Hepatic stellate cell (primary cell): ENCODE measurements around the gene FOXRED1.
"Not testable (repeated sequence)": the region's sequence is repeated elsewhere in the genome, so short reads cannot be mapped to it uniquely, and the experiment has no call there.

ENCODE experiments used
- DNase-seq: peaks from one replicate; pipeline ENCODE4 v3.0.0; 2011; ENCODE audit warnings: low spot score

The FOXRED1 gene

GRCh38 chr11:126277322-126277721 lies 8.4 kb downstream of the FOXRED1 start:
- no peak for DNase-seq

GRCh38 chr11:126277780-126278179 lies 8.8 kb downstream of the FOXRED1 start:
- DNase-seq, result no peak

GRCh38 chr11:126279191-126279590 lies 10.2 kb downstream of the FOXRED1 start:
- no peak for DNase-seq

DNA sequence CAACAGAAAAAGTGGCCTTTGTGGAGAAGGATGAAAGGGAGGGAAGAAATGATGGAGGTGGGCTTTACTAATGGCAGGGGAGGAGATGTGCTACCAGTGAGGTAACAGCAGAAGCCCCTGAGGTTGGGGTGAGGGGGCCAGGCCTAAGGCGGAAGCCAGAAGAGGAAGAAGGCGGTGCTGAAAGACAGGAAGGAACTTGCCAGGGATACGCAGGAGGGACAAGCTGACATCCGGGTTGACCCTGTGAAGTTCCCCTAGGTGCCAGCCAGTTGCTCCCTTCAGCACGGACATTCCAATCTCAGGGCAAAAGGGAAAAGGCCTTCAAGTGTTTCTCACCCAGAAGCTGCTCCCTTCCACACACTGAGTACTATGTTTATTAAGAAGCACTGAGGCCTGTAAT lies 11.6 kb downstream of the FOXRED1 start:
- DNase-seq, result no peak

- no peak for DNase-seq
Measured at GRCh38 chr11:126281245-126281644, 12.3 kb downstream of the FOXRED1 start.

GRCh38 chr11:126281666-126282175 lies 12.8 kb downstream of the FOXRED1 start:
- no peak for DNase-seq

DNA sequence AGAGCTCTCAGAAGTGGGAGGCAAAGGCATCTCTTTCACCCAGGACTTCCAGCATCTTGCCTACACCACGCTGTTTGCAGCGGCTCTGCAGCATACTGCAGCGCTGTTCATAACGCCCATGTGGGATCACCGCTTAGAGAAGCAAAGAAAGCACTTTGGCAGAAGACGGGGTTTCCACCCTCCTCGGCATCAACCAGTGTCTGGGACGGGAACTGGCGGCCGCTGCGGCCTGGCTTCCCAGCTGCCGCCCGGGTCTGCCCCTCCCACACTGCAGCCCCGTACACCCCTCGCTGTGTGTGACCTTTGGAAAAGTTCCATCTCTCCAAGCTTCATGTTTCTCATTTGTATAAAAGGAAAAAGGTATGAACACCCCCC lies 13.4 kb downstream of the FOXRED1 start:
- peak; percentile 61 for DNase-seq

DNA sequence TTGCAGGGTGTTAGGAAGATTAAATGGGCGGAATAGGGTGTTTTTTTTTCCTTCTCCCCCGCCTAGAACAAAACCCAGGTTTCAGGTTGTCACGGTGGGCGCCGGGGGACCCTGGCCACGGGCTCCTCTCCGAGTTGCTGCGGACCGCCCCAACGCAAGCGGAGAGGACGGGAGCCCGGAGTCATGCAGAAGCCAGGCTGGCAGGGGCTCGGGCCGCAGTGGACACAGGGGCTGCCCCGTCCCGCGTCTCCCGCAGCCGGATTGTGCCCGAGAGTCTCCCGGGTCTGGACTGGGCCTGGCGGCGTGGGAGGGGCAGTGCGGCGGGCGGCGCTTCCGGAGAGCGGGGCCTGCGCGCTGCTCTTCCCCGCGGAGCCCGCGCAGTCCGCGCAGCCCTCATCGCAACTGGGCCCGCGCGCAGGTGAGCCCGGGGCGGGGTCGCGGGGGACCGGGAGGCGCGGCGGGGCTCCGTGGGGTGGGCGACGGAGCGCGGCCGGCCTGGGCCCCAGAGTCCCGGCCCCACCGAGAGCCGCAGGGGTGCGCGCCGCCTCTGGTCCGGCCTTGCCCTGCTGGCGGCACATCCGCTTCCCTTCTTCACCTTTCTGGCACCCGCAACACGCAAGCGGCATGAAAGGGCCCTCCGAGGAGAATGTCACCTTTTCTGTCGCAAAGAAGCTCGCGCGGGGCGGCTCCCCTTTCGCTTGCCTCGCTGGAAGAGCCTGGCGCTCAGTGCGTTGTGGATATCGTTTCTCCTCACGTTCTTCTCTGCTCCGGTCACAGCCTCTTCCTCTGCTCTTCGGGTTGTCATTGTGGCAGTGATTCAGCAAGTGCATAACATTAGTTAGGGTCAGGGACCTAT lies 14.0 kb downstream of the FOXRED1 start, which contains the start of gene TIRAP:
Gene TIRAP (plus strand): TSS at position 358 of the 856 bp plus-strand sequence. CDS start 7,802 bp downstream, outside the sequence.
- DNase-seq, result peak; percentile 74

DNA sequence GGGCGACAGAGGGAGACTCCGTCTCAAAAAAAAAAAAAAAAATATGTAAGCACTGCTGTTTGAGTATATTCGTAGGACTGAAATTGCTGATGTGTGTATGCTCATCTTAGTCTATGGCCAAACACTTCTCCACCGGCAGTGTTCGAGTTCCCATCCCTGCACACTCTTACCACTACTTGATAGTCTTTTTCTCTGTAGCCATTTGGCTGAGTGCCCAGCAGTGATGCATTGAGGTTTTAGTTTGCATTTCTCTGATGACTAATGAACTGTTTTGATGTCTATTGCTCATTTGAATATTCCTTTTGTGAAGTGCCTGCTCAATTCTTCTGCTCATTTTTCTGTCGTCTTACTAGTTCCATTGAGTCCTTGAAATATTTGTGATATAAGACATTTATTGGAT lies 15.9 kb downstream of the FOXRED1 start:
- DNase-seq, result peak; percentile 73

- no peak for DNase-seq
Measured at GRCh38 chr11:126288237-126288636, 19.3 kb downstream of the FOXRED1 start.

DNA sequence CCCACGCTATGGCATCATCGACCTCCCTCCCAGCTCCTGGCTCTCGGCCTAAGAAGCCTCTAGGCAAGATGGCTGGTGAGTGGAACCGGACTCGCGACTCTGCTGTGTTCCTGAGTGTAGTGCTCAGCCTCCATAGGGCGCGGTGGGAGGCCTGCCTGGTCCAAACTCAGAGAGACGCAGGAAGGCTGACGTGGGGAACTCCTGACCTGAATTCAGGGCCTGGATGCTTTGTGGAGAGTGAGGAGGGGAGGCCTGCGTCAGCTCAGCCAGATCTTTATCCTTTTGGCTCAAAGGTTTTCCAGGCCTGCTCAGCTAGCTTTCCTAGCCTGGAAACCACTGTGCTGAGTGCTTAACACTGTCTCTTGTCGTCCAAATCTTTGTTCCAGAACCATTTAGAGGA lies 21.9 kb downstream of the FOXRED1 start:
- no peak for DNase-seq

- DNase-seq, result no peak
Measured at GRCh38 chr11:126293726-126294125, 24.8 kb downstream of the FOXRED1 start.

DNA sequence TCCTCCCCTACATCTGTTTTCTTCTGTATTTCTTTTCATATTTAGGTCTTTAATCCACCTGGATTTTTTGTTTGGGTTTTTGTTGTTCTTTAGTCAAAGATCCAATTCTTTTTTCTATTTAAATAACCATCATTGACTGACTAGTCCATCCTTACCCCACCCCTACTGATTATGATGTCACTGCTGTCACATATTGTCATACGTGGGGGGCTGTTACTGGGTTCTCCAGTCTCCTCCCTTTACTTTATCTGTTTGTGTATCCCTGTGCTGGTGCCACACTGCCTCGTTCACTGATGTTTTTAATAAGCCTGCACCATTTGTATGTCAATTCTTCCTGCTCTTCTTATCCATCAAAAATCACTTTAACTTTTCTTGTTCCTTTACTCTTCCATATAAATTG lies 28.1 kb downstream of the FOXRED1 start:
- DNase-seq, result no peak

DNA sequence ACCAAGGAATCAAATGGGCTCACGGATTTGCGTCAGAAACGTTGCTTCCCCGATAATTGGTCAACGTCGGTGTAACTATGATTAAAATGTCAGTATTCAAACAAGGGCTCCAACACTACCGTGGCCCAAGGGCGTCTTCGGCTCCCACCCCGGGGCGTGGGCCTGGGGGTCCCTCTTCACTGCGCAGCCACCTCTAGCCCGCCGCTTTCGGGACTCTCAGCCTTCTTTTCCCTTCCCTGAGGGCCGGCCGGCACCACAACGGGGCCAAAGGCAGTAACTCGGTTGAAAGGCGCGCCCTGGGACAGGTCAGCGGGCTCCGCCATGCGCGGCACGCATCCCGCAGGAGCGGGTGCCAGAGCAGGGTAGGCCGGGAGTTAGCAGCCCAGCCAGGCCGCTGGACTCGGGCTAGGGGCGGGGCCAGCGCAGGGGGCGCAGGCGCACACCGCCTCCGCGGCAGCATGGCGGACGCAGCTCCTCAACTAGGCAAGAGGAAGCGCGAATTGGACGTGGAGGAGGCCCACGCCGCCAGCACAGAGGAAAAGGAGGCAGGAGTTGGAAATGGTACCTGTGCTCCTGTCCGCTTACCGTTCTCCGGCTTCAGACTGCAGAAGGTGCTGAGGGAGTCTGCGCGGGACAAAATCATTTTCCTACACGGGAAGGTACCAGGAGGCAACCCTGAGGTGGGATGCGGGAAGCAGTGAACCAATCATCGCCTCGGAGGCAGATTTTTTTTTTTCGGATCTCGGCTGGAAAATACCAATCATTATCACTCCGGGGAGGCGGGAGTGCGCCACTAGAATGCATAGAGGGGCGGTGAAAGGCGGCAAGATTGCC lies 34.9 kb downstream of the FOXRED1 start, which contains the start of gene DCPS:
Gene DCPS (plus strand): TSS at position 438 of the 834 bp plus-strand sequence. CDS start 21 bp downstream, at position 459.
- DNase-seq, result peak; percentile 98

DNA sequence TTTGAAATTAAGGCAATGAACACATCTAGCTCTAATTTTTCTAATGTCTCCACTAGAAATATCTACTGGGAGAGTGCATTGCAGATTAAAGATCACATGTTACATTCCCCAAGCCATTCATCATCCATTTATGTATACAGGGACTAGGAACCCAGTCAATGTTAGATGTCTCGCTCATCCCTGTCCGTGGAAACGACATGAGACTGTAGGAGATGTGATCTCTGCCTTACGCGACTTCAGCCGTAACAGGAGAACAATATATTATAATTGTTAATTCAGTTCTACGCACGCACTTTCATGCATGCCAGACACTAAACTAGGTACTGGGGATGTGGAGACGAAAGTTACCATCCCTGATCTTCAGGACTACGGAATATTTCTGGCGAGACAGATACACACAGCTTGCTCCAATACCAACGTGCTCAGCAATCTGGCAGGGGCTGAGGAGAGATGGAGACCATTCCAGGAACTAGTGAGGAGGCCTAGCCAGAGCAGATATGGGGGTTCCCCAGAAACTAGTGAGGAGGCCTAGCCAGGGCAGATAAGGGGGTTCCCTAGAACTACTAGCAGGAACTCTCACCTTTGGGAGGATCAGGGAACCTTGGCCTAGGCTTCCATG lies 35.6 kb downstream of the FOXRED1 start:
- DNase-seq, result no peak

DNA sequence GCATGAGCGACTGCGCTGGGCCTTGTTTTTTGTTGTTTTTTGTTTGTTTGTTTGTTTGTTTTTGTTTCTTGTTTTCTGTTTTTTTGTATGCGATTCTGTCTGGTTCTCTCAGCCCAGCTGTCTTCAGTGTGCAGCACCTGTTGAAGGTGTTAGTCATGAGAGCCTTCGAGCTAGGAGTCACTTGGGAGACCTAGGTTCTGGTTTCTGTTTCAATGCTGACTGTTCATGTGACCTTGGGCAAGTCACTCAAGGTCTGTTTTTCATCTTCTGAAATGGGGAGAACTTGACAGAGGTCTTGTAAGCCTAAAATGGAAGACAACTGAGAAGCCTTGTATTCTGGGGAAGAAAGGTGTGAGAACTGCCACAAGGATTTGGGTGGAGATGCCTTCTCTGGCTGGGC lies 36.7 kb downstream of the FOXRED1 start:
- no peak for DNase-seq

GRCh38 chr11:126307706-126308105 lies 38.8 kb downstream of the FOXRED1 start:
- DNase-seq, result no peak

- DNase-seq, result no peak
Measured at GRCh38 chr11:126308271-126308671, 39.3 kb downstream of the FOXRED1 start.

- not testable (repeated sequence) for DNase-seq
Measured at GRCh38 chr11:126308771-126309170, 39.8 kb downstream of the FOXRED1 start.

- peak; percentile 78 for DNase-seq
Measured at GRCh38 chr11:126310200-126310991, 41.4 kb downstream of the FOXRED1 start.

GRCh38 chr11:126310992-126311310 lies 42.0 kb downstream of the FOXRED1 start:
- DNase-seq, result no peak
